GM12878 (cell line): ENCODE data around the gene ZNF613. TPM values are rescaled to one million over a fixed set of nuclear protein-coding genes. Genes with fewer than 3 reads are reported as not detected.
A peak's percentile ranks its signal among the peaks of the same experiment; 100 is the strongest.

Experiments used
- ATF2 ChIP-seq: IDR thresholded peaks from 2 replicates; pipeline ENCODE4 v1.6.1; 2012; ENCODE audit warnings: low read length, inconsistent platforms
- CBX3 ChIP-seq: fragments of 200-600 bp; sonication (generic); IDR thresholded peaks from 2 replicates; pipeline ENCODE4 v1.6.1; 2016; ENCODE audit warnings: low read depth, borderline replicate concordance
- CREM ChIP-seq: IDR thresholded peaks from 2 replicates; pipeline ENCODE4 v1.6.1; 2014; ENCODE audit warnings: antibody characterized with exemption, low read depth
- DPF2 ChIP-seq: fragments of 450-650 bp; IDR thresholded peaks from 2 replicates; pipeline ENCODE4 v1.6.1; 2017; ENCODE audit warnings: mild to moderate bottlenecking
- E2F4 ChIP-seq: IDR thresholded peaks from 2 replicates; pipeline ENCODE4 v1.6.1; 2012; ENCODE audit warnings: low read depth, low read length, improper control_type of control experiment
- EED ChIP-seq: sonication (generic); IDR thresholded peaks from 2 replicates; pipeline ENCODE4 v1.6.1; 2016; ENCODE audit warnings: antibody characterized with exemption, low read depth
- EGR1 ChIP-seq, 2 experiments: IDR thresholded peaks; 1 replicate in 1 of 2; 2 replicates in 1 of 2; pipeline ENCODE4 v1.6.1; 2011 to 2012; ENCODE audit warnings: low read depth in 2 of 2, low read length in 2 of 2, borderline replicate concordance in 1 of 2, mild to moderate bottlenecking in 1 of 2, moderate library complexity in 1 of 2
- HCFC1 ChIP-seq: fragments of 150-350 bp; IDR thresholded peaks from 2 replicates; pipeline ENCODE4 v1.6.1; 2014; ENCODE audit warnings: low read length
- HDGF ChIP-seq: fragments of 450-650 bp; IDR thresholded peaks from 2 replicates; pipeline ENCODE4 v1.6.1; 2016; ENCODE audit warnings: antibody characterized with exemption
- JUND ChIP-seq: IDR thresholded peaks from 2 replicates; pipeline ENCODE4 v1.6.1; 2012; ENCODE audit warnings: low read depth, mild to moderate bottlenecking, low read length, improper control_type of control experiment, moderate library complexity
- PAX8 ChIP-seq: fragments of 450-650 bp; IDR thresholded peaks from 2 replicates; pipeline ENCODE4 v1.6.1; 2017; ENCODE audit warnings: mild to moderate bottlenecking, moderate library complexity
- REST ChIP-seq: IDR thresholded peaks from 2 replicates; pipeline ENCODE4 v1.6.1; 2012; ENCODE audit warnings: mild to moderate bottlenecking, low read depth, low read length
- STAT1 ChIP-seq: fragments of 450-650 bp; conservative IDR thresholded peaks from 2 replicates; pipeline ENCODE4 v1.6.1; 2014; ENCODE audit warnings: antibody characterized with exemption, mild to moderate bottlenecking
- ZNF24 ChIP-seq: fragments of 450-650 bp; IDR thresholded peaks from 2 replicates; pipeline ENCODE4 v1.6.1; 2017; ENCODE audit warnings: antibody characterized with exemption, mild to moderate bottlenecking
- ZNF622 ChIP-seq: fragments of 450-650 bp; IDR thresholded peaks from 2 replicates; pipeline ENCODE4 v1.6.1; 2017; ENCODE audit warnings: mild to moderate bottlenecking, inconsistent platforms
- polyA plus RNA-seq, 11 experiments: library from polyadenylated mRNA; depleted of rRNA in 4 of 11; unstranded in 6 of 11; stranded (reverse) in 5 of 11; fragments of >200 nt; fragmentation: Nextera tagmentation in 4 of 11; fragmentation: Illumina TruSeq in 1 of 11; extraction: Ambion mirVana in 4 of 11; extraction: Trizol in 1 of 11; gene quantifications; 1 replicate in 1 of 11; 2 replicates in 10 of 11; pipeline versions ENCODE4 v1.2.1 to v1.2.3, GENCODE V29; 2011 to 2016; ENCODE audit warnings: inconsistent platforms in 2 of 11, missing spikeins in 2 of 11, low read depth in 1 of 11
- total RNA-seq, 4 experiments: library from RNA; depleted of rRNA in 3 of 4; stranded (reverse); fragments of >200 nt in 3 of 4; fragmentation: Illumina TruSeq in 1 of 4; extraction: Trizol in 1 of 4; gene quantifications; 2 replicates each; pipeline versions ENCODE4 v1.2.1 to v1.2.3, GENCODE V29; 2013 to 2021
- TF ChIP-seq, protein P1 (sequence below): fragments of 450-650 bp; IDR thresholded peaks from 2 replicates; pipeline ENCODE4 v1.6.1; 2016; ENCODE audit warnings: mild to moderate bottlenecking, moderate library complexity, borderline replicate concordance
- TF ChIP-seq, protein P2 (sequence below), 3 experiments: IDR thresholded peaks in 2 of 3; conservative IDR thresholded peaks in 1 of 3; 2 replicates each; pipeline ENCODE4 v1.5.1; 2011; ENCODE audit warnings: low read depth in 3 of 3, low read length in 3 of 3, mild to moderate bottlenecking in 3 of 3, control low read depth in 2 of 3, moderate library complexity in 2 of 3, inconsistent platforms in 1 of 3, mixed read lengths in 1 of 3; ENCODE audit not compliant: control insufficient read depth in 2 of 3, insufficient read depth in 1 of 3; ENCODE audit errors: extremely low read depth in 1 of 3

ZNF613 gene
- total and polyA plus RNA-seq, 10 of the 15 experiments (the other 5 are each of a cell fraction or from before 2014, with no cell fraction given): 3.3 to 7.8 (median 5.0) TPM

- TF ChIP-seq, protein P1, sequence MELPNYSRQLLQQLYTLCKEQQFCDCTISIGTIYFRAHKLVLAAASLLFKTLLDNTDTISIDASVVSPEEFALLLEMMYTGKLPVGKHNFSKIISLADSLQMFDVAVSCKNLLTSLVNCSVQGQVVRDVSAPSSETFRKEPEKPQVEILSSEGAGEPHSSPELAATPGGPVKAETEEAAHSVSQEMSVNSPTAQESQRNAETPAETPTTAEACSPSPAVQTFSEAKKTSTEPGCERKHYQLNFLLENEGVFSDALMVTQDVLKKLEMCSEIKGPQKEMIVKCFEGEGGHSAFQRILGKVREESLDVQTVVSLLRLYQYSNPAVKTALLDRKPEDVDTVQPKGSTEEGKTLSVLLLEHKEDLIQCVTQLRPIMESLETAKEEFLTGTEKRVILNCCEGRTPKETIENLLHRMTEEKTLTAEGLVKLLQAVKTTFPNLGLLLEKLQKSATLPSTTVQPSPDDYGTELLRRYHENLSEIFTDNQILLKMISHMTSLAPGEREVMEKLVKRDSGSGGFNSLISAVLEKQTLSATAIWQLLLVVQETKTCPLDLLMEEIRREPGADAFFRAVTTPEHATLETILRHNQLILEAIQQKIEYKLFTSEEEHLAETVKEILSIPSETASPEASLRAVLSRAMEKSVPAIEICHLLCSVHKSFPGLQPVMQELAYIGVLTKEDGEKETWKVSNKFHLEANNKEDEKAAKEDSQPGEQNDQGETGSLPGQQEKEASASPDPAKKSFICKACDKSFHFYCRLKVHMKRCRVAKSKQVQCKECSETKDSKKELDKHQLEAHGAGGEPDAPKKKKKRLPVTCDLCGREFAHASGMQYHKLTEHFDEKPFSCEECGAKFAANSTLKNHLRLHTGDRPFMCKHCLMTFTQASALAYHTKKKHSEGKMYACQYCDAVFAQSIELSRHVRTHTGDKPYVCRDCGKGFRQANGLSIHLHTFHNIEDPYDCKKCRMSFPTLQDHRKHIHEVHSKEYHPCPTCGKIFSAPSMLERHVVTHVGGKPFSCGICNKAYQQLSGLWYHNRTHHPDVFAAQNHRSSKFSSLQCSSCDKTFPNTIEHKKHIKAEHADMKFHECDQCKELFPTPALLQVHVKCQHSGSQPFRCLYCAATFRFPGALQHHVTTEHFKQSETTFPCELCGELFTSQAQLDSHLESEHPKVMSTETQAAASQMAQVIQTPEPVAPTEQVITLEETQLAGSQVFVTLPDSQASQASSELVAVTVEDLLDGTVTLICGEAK: peak; percentile 55; the same call in 1 of the 2 replicates
- no peak for TF ChIP-seq JUND
- TF ChIP-seq CREM: peak; percentile 90
- TF ChIP-seq, protein P2, sequence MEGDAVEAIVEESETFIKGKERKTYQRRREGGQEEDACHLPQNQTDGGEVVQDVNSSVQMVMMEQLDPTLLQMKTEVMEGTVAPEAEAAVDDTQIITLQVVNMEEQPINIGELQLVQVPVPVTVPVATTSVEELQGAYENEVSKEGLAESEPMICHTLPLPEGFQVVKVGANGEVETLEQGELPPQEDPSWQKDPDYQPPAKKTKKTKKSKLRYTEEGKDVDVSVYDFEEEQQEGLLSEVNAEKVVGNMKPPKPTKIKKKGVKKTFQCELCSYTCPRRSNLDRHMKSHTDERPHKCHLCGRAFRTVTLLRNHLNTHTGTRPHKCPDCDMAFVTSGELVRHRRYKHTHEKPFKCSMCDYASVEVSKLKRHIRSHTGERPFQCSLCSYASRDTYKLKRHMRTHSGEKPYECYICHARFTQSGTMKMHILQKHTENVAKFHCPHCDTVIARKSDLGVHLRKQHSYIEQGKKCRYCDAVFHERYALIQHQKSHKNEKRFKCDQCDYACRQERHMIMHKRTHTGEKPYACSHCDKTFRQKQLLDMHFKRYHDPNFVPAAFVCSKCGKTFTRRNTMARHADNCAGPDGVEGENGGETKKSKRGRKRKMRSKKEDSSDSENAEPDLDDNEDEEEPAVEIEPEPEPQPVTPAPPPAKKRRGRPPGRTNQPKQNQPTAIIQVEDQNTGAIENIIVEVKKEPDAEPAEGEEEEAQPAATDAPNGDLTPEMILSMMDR (IDR thresholded peaks at IDR 0.05 in 2 of 3, conservative IDR thresholded peaks at IDR 0.05 in 1 of 3; ENCODE audit: control insufficient read depth in 2 of 3, extremely low read depth in 1 of 3, insufficient read depth in 1 of 3, low read depth in 3 of 3, low read length in 3 of 3): peak in 2 of 3 experiments; percentile 5 to 22; a peak in 1 of 6 replicates
- TF ChIP-seq ZNF24: 0 out of 2 replicates have a peak, but pooled peaks have one; percentile 50
- TF ChIP-seq PAX8: no peak
- TF ChIP-seq STAT1: 0 out of 2 replicates have a peak, but pooled peaks have one; percentile 38
- peak; percentile 49 for TF ChIP-seq EED
- TF ChIP-seq REST: no peak
- no peak for TF ChIP-seq ATF2
- TF ChIP-seq E2F4: no peak
- TF ChIP-seq ZNF622: no peak
- peak; percentile 35; the same call in 1 of the 2 replicates for TF ChIP-seq DPF2
- TF ChIP-seq HCFC1: peak; percentile 74
- no peak for TF ChIP-seq HDGF
- TF ChIP-seq EGR1 (IDR thresholded peaks at IDR 0.05; ENCODE audit: borderline replicate concordance in 1 of 2, low read depth in 2 of 2, low read length in 2 of 2): no peak
- no peak for TF ChIP-seq CBX3
Measured at GRCh38 chr19:51926784-51927741, at the start of gene ZNF613 (continued).
